H1 (cell line): ENCODE measurements around the gene CHMP4A. TPM values are rescaled to one million over a fixed set of nuclear protein-coding genes. Genes with fewer than 3 reads are reported as not detected.

Experiments
- CTCF ChIA-PET: fragments of 300-600 bp; sonication (Branson Sonifier 250); formaldehyde crosslinking; loops from one replicate; lab custom pipeline; 2021; ENCODE audit not compliant: partially characterized antibody; lab: Charles Lee
- POLR2A ChIA-PET: fragments of 300-600 bp; sonication (Branson Sonifier 250); formaldehyde crosslinking; loops from one replicate; lab custom pipeline; 2021; ENCODE audit warnings: inconsistent platforms; ENCODE audit not compliant: partially characterized antibody; lab: Charles Lee
- DNase-seq, 2 experiments: peaks; one replicate each; pipeline versions ENCODE4 v3.0.0 to v3.0.0-alpha.2; 2010 to 2022; ENCODE audit warnings: low spot score in 2 of 2, low read depth in 1 of 2, mixed read lengths in 1 of 2
- FAIRE-seq: peaks from 2 replicates; lab custom pipeline; 2011; peaks lifted over from hg19 to GRCh38; lab: Jason Lieb, UNC
- H2AFZ ChIP-seq: 2 replicates; pipeline ENCODE4 v1.8.1; 2012; ENCODE audit warnings: low read length, inconsistent platforms
- H2AK5ac ChIP-seq: 2 replicates; pipeline ENCODE4 v1.6.1; 2013; ENCODE audit warnings: low read depth, low read length
- H2BK120ac ChIP-seq: replicated peaks from 2 replicates; pipeline ENCODE3; 2013; ENCODE audit warnings: low read depth, low read length, inconsistent platforms
- H2BK12ac ChIP-seq: 2 replicates; pipeline ENCODE4 v1.6.1; 2013; ENCODE audit warnings: low read depth, low read length
- H2BK15ac ChIP-seq: 2 replicates; pipeline ENCODE4 v1.6.1; 2013; ENCODE audit warnings: low read length
- H2BK20ac ChIP-seq: 2 replicates; pipeline ENCODE4 v1.6.1; 2013; ENCODE audit warnings: low read length
- H2BK5ac ChIP-seq: 2 replicates; pipeline ENCODE4 v1.6.1; 2013; ENCODE audit warnings: low read depth, low read length
- H3K14ac ChIP-seq: 2 replicates; pipeline ENCODE4 v1.6.1; 2013; ENCODE audit warnings: inconsistent platforms; ENCODE audit not compliant: insufficient read length
- H3K18ac ChIP-seq: 2 replicates; pipeline ENCODE4 v1.6.1; 2013; ENCODE audit warnings: low read length; ENCODE audit errors: extremely low read depth
- H3K23ac ChIP-seq: 2 replicates; pipeline ENCODE4 v1.6.1; 2013; ENCODE audit warnings: inconsistent platforms; ENCODE audit not compliant: insufficient read length
- H3K23me2 ChIP-seq: 2 replicates; pipeline ENCODE4 v1.6.1; 2013; ENCODE audit warnings: low read depth, low read length
- H3K27ac ChIP-seq: 2 replicates; pipeline ENCODE4 v1.6.1; 2011; ENCODE audit warnings: low read depth, low read length, inconsistent platforms
- H3K27me3 ChIP-seq, 4 experiments: replicated peaks in 1 of 4; 1 replicate in 1 of 4; 2 replicates in 3 of 4; pipeline versions ENCODE4 v1.6.1 to v1.8.1; 2011 to 2013; ENCODE audit warnings: low read length in 3 of 4, mild to moderate bottlenecking in 3 of 4, inconsistent platforms in 2 of 4, mixed read lengths in 2 of 4, moderate library complexity in 1 of 4; ENCODE audit not compliant: control insufficient read depth in 3 of 4, insufficient read depth in 3 of 4; ENCODE audit errors: extremely low read depth in 1 of 4
- H3K36me3 ChIP-seq, 4 experiments: 2 replicates each; pipeline versions ENCODE4 v1.6.1 to v1.8.1; 2011 to 2013; ENCODE audit warnings: mild to moderate bottlenecking in 4 of 4, low read length in 3 of 4, moderate library complexity in 2 of 4, control low read depth in 1 of 4, inconsistent platforms in 1 of 4; ENCODE audit not compliant: insufficient read depth in 4 of 4, control insufficient read depth in 2 of 4
- H3K4ac ChIP-seq: replicated peaks from 2 replicates; pipeline ENCODE3; 2013; ENCODE audit warnings: low read length, low read depth, mixed read lengths, inconsistent platforms; ENCODE audit not compliant: insufficient read length
- H3K4me1 ChIP-seq, 4 experiments: replicated peaks in 1 of 4; 1 replicate in 1 of 4; 2 replicates in 3 of 4; pipeline versions ENCODE4 v1.6.1 to v1.8.1; 2011 to 2013; ENCODE audit warnings: low read length in 3 of 4, inconsistent platforms in 2 of 4, mixed read lengths in 1 of 4; ENCODE audit not compliant: insufficient read depth in 4 of 4, control insufficient read depth in 3 of 4
- H3K4me2 ChIP-seq, 2 experiments: 2 replicates each; pipeline versions ENCODE4 v1.6.1 to v1.8.1; 2011 to 2013; ENCODE audit warnings: low read depth in 2 of 2, low read length in 2 of 2, control low read depth in 1 of 2, inconsistent platforms in 1 of 2, mild to moderate bottlenecking in 1 of 2; ENCODE audit not compliant: insufficient read depth in 1 of 2
- H3K4me3 ChIP-seq, 4 experiments: fragments of 200-600, 300-600 bp in 1 of 4; sonication (generic), shearing (Covaris generic), sonication (Bioruptor Twin) in 1 of 4; 2 replicates each; pipeline versions ENCODE4 v1.5.1 to v1.8.1; 2011 to 2016; ENCODE audit warnings: low read length in 4 of 4, low read depth in 3 of 4, control low read depth in 2 of 4, inconsistent platforms in 2 of 4, mild to moderate bottlenecking in 2 of 4, mixed read lengths in 1 of 4, moderate library complexity in 1 of 4; ENCODE audit not compliant: insufficient read depth in 2 of 4; ENCODE audit errors: extremely low read depth in 1 of 4
- H3K56ac ChIP-seq: replicated peaks from 2 replicates; pipeline ENCODE3; 2013; ENCODE audit warnings: low read depth, mild to moderate bottlenecking, mixed read lengths, low read length, inconsistent platforms; ENCODE audit not compliant: insufficient read length
- H3K79me1 ChIP-seq: 2 replicates; pipeline ENCODE4 v1.6.1; 2013; ENCODE audit warnings: low read depth, low read length, control low read depth
- H3K79me2 ChIP-seq, 2 experiments: 2 replicates each; pipeline versions ENCODE4 v1.6.1 to v1.8.1; 2012 to 2013; ENCODE audit warnings: low read length in 2 of 2, mild to moderate bottlenecking in 2 of 2, inconsistent platforms in 1 of 2; ENCODE audit not compliant: insufficient read depth in 2 of 2, control insufficient read depth in 1 of 2
- H3K9ac ChIP-seq, 4 experiments: replicated peaks in 1 of 4; 1 replicate in 1 of 4; 2 replicates in 3 of 4; pipeline versions ENCODE4 v1.6.1 to v1.8.1; 2011 to 2013; ENCODE audit warnings: low read depth in 3 of 4, low read length in 3 of 4, control low read depth in 2 of 4, mild to moderate bottlenecking in 2 of 4, moderate library complexity in 2 of 4, inconsistent platforms in 1 of 4; ENCODE audit errors: extremely low read depth in 1 of 4
- H3K9me3 ChIP-seq, 2 experiments: 2 replicates each; pipeline versions ENCODE4 v1.6.1 to v1.8.1; 2012 to 2013; ENCODE audit warnings: mild to moderate bottlenecking in 2 of 2, moderate library complexity in 2 of 2, control low read depth in 1 of 2, inconsistent platforms in 1 of 2, low read depth in 1 of 2, low read length in 1 of 2, mixed read lengths in 1 of 2; ENCODE audit not compliant: insufficient read depth in 2 of 2
- H4K20me1 ChIP-seq, 2 experiments: replicated peaks in 1 of 2; 2 replicates each; pipeline versions ENCODE3 to v1.8.1; 2011 to 2013; ENCODE audit warnings: inconsistent platforms in 2 of 2, low read length in 2 of 2, mild to moderate bottlenecking in 1 of 2; ENCODE audit not compliant: insufficient read depth in 2 of 2, control insufficient read depth in 1 of 2
- H4K5ac ChIP-seq: 2 replicates; pipeline ENCODE4 v1.6.1; 2013; ENCODE audit warnings: low read length, low read depth, mixed read lengths, inconsistent platforms; ENCODE audit not compliant: insufficient read length
- H4K8ac ChIP-seq: 2 replicates; pipeline ENCODE4 v1.8.0; 2013; ENCODE audit warnings: mild to moderate bottlenecking, moderate library complexity, low read length, inconsistent platforms; ENCODE audit not compliant: insufficient read depth; ENCODE audit errors: extremely low read depth
- H4K91ac ChIP-seq: replicated peaks from 2 replicates; pipeline ENCODE3; 2013; ENCODE audit warnings: low read length, mixed read lengths, inconsistent platforms; ENCODE audit not compliant: insufficient read length
- CREB1 ChIP-seq: IDR thresholded peaks from 2 replicates; pipeline ENCODE4 v1.6.1; 2012; ENCODE audit warnings: inconsistent platforms
- GABPA ChIP-seq: IDR thresholded peaks from 2 replicates; pipeline ENCODE4 v1.6.1; 2011; ENCODE audit warnings: mild to moderate bottlenecking, low read length, moderate library complexity, borderline replicate concordance; ENCODE audit not compliant: insufficient read depth
- MAX ChIP-seq: IDR thresholded peaks from 2 replicates; pipeline ENCODE4 v1.6.1; 2012; ENCODE audit warnings: inconsistent platforms
- POLR2A ChIP-seq, 2 experiments: IDR thresholded peaks; 1 replicate in 1 of 2; 2 replicates in 1 of 2; pipeline ENCODE4 v1.6.1; 2011; ENCODE audit warnings: low read depth in 2 of 2, low read length in 2 of 2, mild to moderate bottlenecking in 2 of 2; ENCODE audit errors: control extremely low read depth in 1 of 2
- SAP30 ChIP-seq: fragments of 300-600 bp; sonication (generic); IDR thresholded peaks from 2 replicates; pipeline ENCODE4 v1.7.1; 2012; ENCODE audit warnings: low read length, moderate library complexity, mild to moderate bottlenecking, inconsistent platforms; ENCODE audit not compliant: insufficient read depth, insufficient replicate concordance
- SP1 ChIP-seq: IDR thresholded peaks from 2 replicates; pipeline ENCODE4 v1.6.1; 2011; ENCODE audit warnings: low read depth, low read length
- WGBS, 2 experiments: shearing (Covaris generic) in 1 of 2; methylation state at CpG; one replicate each; pipeline versions ENCODE4 v1.1.6 to v1.1.7; 2013 to 2015; ENCODE audit warnings: low lambda C conversion rate in 2 of 2, mixed read lengths in 2 of 2, inconsistent platforms in 1 of 2, low coverage in 1 of 2, missing lambda C conversion rate in 1 of 2; ENCODE audit not compliant: insufficient replicate concordance in 2 of 2, insufficient coverage in 1 of 2, insufficient read length in 1 of 2; ENCODE audit errors: extremely low coverage in 1 of 2, missing lambda C conversion rate in 1 of 2; 5-methylcytosine and 5-hydroxymethylcytosine counted together
- long read RNA-seq, 2 experiments: library from RNA in 1 of 2; library from capped mRNA in 1 of 2; stranded (forward); transcript quantifications; one replicate each; pipeline ENCODE4 v2.0.0, GENCODE V29; 2021; ENCODE audit warnings: inconsistent platforms in 1 of 2
- polyA minus RNA-seq, 3 experiments: library from RNA; depleted of rRNA, polyadenylated mRNA; stranded (reverse); fragments of >200 nt; gene quantifications; 1 replicate in 2 of 3; 2 replicates in 1 of 3; pipeline ENCODE4 v1.2.3, GENCODE V29; 2011
- polyA plus RNA-seq, 7 experiments: library from polyadenylated mRNA; depleted of rRNA in 3 of 7; stranded (reverse) in 5 of 7; unstranded in 2 of 7; fragments of >200 nt in 5 of 7; fragments of 200-250 nt in 2 of 7; gene quantifications; 1 replicate in 5 of 7; 2 replicates in 1 of 7; 4 replicates in 1 of 7; pipeline versions ENCODE4 v1.2.1 to v1.2.3, GENCODE V29; 2011 to 2013; ENCODE audit warnings: missing spikeins in 2 of 7, mixed read lengths in 2 of 7
- total RNA-seq: library from RNA; stranded (reverse); fragmentation: NEBNext Ultra II Directional; extraction: Animal tissue kit (Norgen Biotek cat#: 25700); gene quantifications from 2 replicates; pipeline ENCODE4 v1.2.1, GENCODE V29; 2021

CHMP4A gene
- total RNA-seq (32.9 and 36.4 TPM in 2 replicates), polyA plus RNA-seq (2011; rRNA removed) (23.4 and 37.6 TPM in 2 replicates), polyA minus RNA-seq (2011; rRNA and poly(A)+ RNA removed) (14.3 and 25.2 TPM in 2 replicates)
- 60.0 TPM for polyA plus RNA-seq (2011; cell fraction: cytosol; rRNA removed)
- polyA plus RNA-seq (2011; cell fraction: nucleus; rRNA removed), result 10.1 TPM
- 63.5 to 76.8 TPM (median 70.2 TPM) in 4 replicates for polyA plus RNA-seq (2012, experiment 1 of 2)
- 25.7 TPM for polyA plus RNA-seq (2012, experiment 2 of 2)
- 27.9 TPM for polyA plus RNA-seq (2013, experiment 1 of 2)
- 29.9 TPM for polyA plus RNA-seq (2013, experiment 2 of 2)
- polyA minus RNA-seq (2011; cell fraction: cytosol; rRNA and poly(A)+ RNA removed), result 14.8 TPM
- polyA minus RNA-seq (2011; cell fraction: nucleus; rRNA and poly(A)+ RNA removed), result 17.3 TPM
- long read RNA-seq, experiment 1, partial matches to known transcripts, result 4 of 12 reads
- long read RNA-seq, experiment 1, other reads (novel, unspliced or antisense), result 3 of 12 reads
- long read RNA-seq, experiment 2, transcript CHMP4A-201 (6 exons, 1,393 nt), result major isoform, 106 of 119 reads
- long read RNA-seq, experiment 2, partial matches to known transcripts, result 0 of 119 reads
- long read RNA-seq, experiment 2, other reads (novel, unspliced or antisense), result 12 of 119 reads

DNA sequence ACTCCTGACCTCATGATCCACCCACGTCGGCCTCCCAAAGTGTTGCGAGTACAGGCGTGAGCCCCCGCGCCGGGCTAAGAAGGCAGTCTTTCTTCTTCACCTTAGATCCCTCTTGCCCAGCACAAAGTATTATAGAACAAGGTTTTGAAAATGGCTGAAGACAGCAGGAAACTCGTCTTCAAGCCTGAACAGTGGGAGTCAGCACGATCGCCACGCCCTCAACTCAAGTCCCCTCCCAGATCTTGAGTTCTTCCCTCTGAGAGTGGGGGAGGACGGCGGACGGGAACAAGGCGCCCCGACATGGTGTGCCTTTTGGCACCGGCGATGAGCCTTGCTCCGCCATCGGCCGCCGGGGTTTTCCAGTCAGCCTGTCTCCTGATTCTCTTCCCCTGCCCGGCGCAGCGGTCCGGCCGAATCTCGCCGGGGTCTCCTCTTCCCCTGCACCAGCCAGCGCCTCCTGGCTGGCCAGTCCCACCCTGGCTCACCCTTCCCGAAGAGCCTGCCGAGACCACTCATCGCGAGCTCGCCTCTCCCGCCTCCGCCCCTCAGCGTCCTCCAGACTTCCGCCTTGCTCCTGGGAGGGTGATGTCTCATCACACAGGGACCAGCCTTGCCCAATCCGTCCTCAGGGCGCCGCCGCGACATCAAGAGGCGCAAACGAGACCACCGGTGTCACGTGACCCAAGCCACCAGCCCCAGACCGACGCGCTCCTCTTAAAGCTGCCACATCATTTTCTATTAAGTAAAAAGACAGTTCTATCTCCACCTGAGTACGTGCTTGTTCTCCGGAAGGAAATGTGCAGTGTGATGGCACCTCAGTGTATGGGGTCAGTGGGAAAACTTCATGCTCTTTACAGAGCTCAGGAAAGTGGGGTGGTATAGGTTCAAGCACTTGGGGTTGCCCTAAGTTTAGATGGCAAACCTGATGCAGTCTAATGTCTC is at the start of gene CHMP4A:
TSS of gene CHMP4A (minus strand) at position 565 of the 942 bp plus-strand sequence. CDS start at position 516, 49 bp downstream.
- Histone ChIP-seq H2BK15ac (no peak within 1 kb of the TSS), H2BK120ac (no peak within 1 kb of the TSS), H2AFZ (0 out of 2 replicates have a peak within 1 kb of the TSS, but pooled peaks have one; percentile 72), H2BK20ac (no peak within 1 kb of the TSS), H3K4me2 (peak within 1 kb of the TSS; percentile 80 to 90), H3K79me1 (no peaks in the 10 kb centered on the region), H3K4me3 (peak within 1 kb of the TSS; percentile 68 to 97 (median 92)), H3K36me3 (peaks cover 12 to 26% (median 24%) of the 10 kb centered on the region in 4 experiments; a peak in 7 of 8 replicates), H2BK12ac (no peak within 1 kb of the TSS), H3K9me3 (no peaks in the 10 kb centered on the region), H2AK5ac (0 out of 2 replicates have a peak within 1 kb of the TSS, but pooled peaks have one; percentile 5), H3K4me1 (peaks cover 0 to 5% (median 2%) of the 10 kb centered on the region in 4 experiments; a peak in 1 of 7 replicates), H4K8ac (peak within 1 kb of the TSS; percentile 97; the same call in 1 of the 2 replicates), H3K27me3 (no peaks in the 10 kb centered on the region), H3K56ac (peak within 1 kb of the TSS; percentile 56), H4K5ac (peak within 1 kb of the TSS; percentile 74), H3K23ac (no peak within 1 kb of the TSS), H4K20me1 (no peaks in the 10 kb centered on the region), H3K14ac (no peak within 1 kb of the TSS), H4K91ac (no peak within 1 kb of the TSS), H2BK5ac (peak within 1 kb of the TSS; percentile 91), H3K9ac (peak within 1 kb of the TSS; percentile 91 to 98 (median 96)), H3K18ac (peak within 1 kb of the TSS; percentile 83; the same call in 1 of the 2 replicates), H3K79me2 (peaks cover 0 to 3% of the 10 kb centered on the region in 2 experiments; a peak in 1 of 4 replicates), H3K4ac (peak within 1 kb of the TSS; percentile 73), H3K23me2 (peaks cover 8% of the 10 kb centered on the region), H3K27ac (peak within 1 kb of the TSS; percentile 99)
- DNase-seq (peak; percentile 91 to 94), FAIRE-seq (no peak)
- CTCF ChIA-PET, result interaction anchor here (1.0 to 2.1 kb wide), 9 partner anchors 9 to 119 kb away, joined by 3 to 9 read pairs (median 4); partner anchors contain the start of genes IPO4 and PSME2
- POLR2A ChIA-PET, result interaction anchor here (0.6 to 11.1 kb wide), 31 partner anchors 9 to 217 kb away, joined by 3 to 119 read pairs (median 4); partner anchors contain the start of genes DHRS1, EMC9, GMPR2 and IPO4
- WGBS, 2 experiments, result 1% methylated on average over 50 of the region's 53 CpGs; no CpG with 5 or more reads in 1 of the 2 experiments
- peak; percentile 98 for TF ChIP-seq POLR2A (IDR thresholded peaks at IDR 0.05; ENCODE audit: control extremely low read depth in 1 of 2, low read depth in 2 of 2, low read length in 2 of 2)
- TF ChIP-seq MAX, result peak; percentile 45
- TF ChIP-seq GABPA, result no peak
- 0 out of 2 replicates have a peak, but pooled peaks have one; percentile 63 for TF ChIP-seq SP1
- TF ChIP-seq SAP30, result no peak
- peak; percentile 99 for TF ChIP-seq CREB1
